Thoracic aorta (tissue), 2 donors: ENCODE data around the gene MEX3C. TPM values are rescaled to one million over a fixed set of nuclear protein-coding genes. Genes with fewer than 3 reads are reported as not detected.
A peak's percentile ranks its signal among the peaks of the same experiment; 100 is the strongest.

ENCODE experiments used
- ATAC-seq: fragments of 150-250 bp; one replicate; pipeline ENCODE4 v1.8.0; 2017; ENCODE audit warnings: low read depth; ENCODE audit not compliant: insufficient number of reproducible peaks, low FRiP score
- DNase-seq: peaks from one replicate; pipeline ENCODE4 v3.0.0-alpha.2; 2020; ENCODE audit warnings: low spot score
- H3K27ac ChIP-seq, 2 donors: fragments of 200-600 bp; sonication (generic); 1 replicate in 1 of 2; 2 replicates in 1 of 2; pipeline ENCODE4 v1.5.1; 2016; ENCODE audit warnings: mild to moderate bottlenecking in 2 of 2, moderate library complexity in 2 of 2
- H3K27me3 ChIP-seq: fragments of 200-600 bp; sonication (generic); replicated peaks from 2 replicates; pipeline ENCODE4 v1.6.0; 2016; ENCODE audit warnings: mild to moderate bottlenecking; ENCODE audit not compliant: insufficient read depth
- H3K36me3 ChIP-seq: fragments of 200-600 bp; sonication (generic); one replicate; pipeline ENCODE4 v1.5.1; 2016
- H3K4me1 ChIP-seq, 2 donors: fragments of 200-600 bp; sonication (generic); 1 replicate in 1 of 2; 2 replicates in 1 of 2; pipeline versions ENCODE4 v1.5.1 to v1.6.0; 2016; ENCODE audit warnings: low read depth in 2 of 2, mild to moderate bottlenecking in 1 of 2; ENCODE audit not compliant: control insufficient read depth in 1 of 2
- H3K4me3 ChIP-seq: fragments of 200-600 bp; sonication (generic); 2 replicates; pipeline ENCODE4 v1.5.1; 2016; ENCODE audit warnings: mild to moderate bottlenecking
- H3K9me3 ChIP-seq: fragments of 200-600 bp; sonication (generic); 2 replicates; pipeline ENCODE4 v1.5.1; 2016
- total RNA-seq, 2 donors: library from RNA; depleted of rRNA; stranded (reverse); fragments of >200 nt; gene quantifications; one replicate each; pipeline versions ENCODE4 v1.1.0 to v1.2.3, GENCODE V29; 2016
- TF ChIP-seq, protein P1 (sequence below): fragments of 200-600 bp; sonication (generic); IDR thresholded peaks from one replicate; pipeline ENCODE4 v1.5.1; 2019; ENCODE audit warnings: antibody characterized with exemption

MEX3C gene
- total RNA-seq, 2 donors from 2014 or later = 19.0 to 36.3 TPM

DNA sequence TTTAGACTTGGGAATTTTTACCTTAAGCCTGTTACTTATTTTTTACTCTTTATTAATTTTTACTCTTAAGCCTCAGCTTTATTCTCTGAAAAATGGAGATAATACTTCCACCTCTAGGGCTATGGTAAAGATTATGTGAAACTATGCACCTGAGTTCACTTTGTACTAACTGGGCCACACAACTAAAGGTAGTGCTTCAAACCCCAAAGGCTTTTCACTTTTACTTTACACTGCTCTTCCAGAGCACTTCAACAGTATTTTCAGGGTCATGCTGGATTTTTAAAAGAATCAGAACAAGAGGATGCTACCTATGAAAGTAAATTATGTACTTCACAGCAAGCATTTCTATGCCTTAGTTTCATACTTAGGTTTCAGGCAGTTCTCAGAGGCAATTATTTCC, 27.8 kb downstream of the MEX3C start:
- Histone ChIP-seq H3K4me3 (no peak overlapping the region), H3K4me1 (peaks cover 6 to 12% of the 10 kb centered on the region in 2 donors), H3K27me3 (no peaks in the 10 kb centered on the region), H3K27ac (no peak overlapping the region), H3K9me3 (no peaks in the 10 kb centered on the region), H3K36me3 (no peaks in the 10 kb centered on the region)
- TF ChIP-seq, protein P1, sequence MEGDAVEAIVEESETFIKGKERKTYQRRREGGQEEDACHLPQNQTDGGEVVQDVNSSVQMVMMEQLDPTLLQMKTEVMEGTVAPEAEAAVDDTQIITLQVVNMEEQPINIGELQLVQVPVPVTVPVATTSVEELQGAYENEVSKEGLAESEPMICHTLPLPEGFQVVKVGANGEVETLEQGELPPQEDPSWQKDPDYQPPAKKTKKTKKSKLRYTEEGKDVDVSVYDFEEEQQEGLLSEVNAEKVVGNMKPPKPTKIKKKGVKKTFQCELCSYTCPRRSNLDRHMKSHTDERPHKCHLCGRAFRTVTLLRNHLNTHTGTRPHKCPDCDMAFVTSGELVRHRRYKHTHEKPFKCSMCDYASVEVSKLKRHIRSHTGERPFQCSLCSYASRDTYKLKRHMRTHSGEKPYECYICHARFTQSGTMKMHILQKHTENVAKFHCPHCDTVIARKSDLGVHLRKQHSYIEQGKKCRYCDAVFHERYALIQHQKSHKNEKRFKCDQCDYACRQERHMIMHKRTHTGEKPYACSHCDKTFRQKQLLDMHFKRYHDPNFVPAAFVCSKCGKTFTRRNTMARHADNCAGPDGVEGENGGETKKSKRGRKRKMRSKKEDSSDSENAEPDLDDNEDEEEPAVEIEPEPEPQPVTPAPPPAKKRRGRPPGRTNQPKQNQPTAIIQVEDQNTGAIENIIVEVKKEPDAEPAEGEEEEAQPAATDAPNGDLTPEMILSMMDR = no peak
- ATAC-seq = no peak
- no peak for DNase-seq

- Histone ChIP-seq H3K27ac (no peak overlapping the region), H3K4me1 (peaks cover 7 to 18% of the 10 kb centered on the region in 2 donors), H3K27me3 (no peaks in the 10 kb centered on the region), H3K4me3 (no peak overlapping the region), H3K9me3 (no peaks in the 10 kb centered on the region), H3K36me3 (no peaks in the 10 kb centered on the region)
- DNase-seq (no peak), ATAC-seq (no peak)
- TF ChIP-seq, protein P1 = no peak
Observed at GRCh38 chr18:51168960-51169662, 28.4 kb downstream of the MEX3C start.

- H3K27ac ChIP-seq = no peak overlapping the region
- no peak overlapping the region for H3K4me3 ChIP-seq
- TF ChIP-seq, protein P1 = no peak
- no peak for ATAC-seq
- DNase-seq = no peak
- H3K27me3 ChIP-seq = no peaks in the 10 kb centered on the region
- H3K4me1 ChIP-seq = peaks cover 7 to 20% of the 10 kb centered on the region in 2 donors
- no peaks in the 10 kb centered on the region for H3K36me3 ChIP-seq
- no peaks in the 10 kb centered on the region for H3K9me3 ChIP-seq
Observed at GRCh38 chr18:51168026-51168742, 29.3 kb downstream of the MEX3C start.

DNA sequence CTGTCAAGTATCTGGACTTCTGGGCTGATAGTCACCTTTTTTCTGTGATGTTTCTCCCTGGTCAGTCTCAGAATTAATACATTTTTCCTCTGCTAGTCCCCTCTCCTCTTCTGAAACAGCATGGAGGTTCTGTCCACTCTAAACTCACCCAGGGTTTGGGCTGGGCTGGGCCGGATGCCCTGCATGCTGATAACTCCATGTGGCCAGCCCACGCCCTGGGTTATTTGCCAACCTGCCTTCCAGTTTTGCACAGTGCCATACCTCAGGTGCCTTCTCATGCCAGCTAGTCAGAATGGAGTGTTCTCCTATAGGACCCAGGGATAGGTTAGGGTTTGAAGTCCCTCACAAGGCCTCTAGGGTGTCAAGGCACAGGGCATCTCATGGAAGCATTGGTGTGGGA, 32.2 kb downstream of the MEX3C start:
- Histone ChIP-seq H3K27me3 (no peaks in the 10 kb centered on the region), H3K4me3 (no peak overlapping the region), H3K9me3 (no peaks in the 10 kb centered on the region), H3K4me1 (peaks cover 7 to 20% of the 10 kb centered on the region in 2 donors), H3K27ac (peak overlapping the region in 1 of 2 donors; percentile 17), H3K36me3 (no peaks in the 10 kb centered on the region)
- TF ChIP-seq, protein P1 = no peak
- no peak for DNase-seq
- ATAC-seq = no peak

DNA sequence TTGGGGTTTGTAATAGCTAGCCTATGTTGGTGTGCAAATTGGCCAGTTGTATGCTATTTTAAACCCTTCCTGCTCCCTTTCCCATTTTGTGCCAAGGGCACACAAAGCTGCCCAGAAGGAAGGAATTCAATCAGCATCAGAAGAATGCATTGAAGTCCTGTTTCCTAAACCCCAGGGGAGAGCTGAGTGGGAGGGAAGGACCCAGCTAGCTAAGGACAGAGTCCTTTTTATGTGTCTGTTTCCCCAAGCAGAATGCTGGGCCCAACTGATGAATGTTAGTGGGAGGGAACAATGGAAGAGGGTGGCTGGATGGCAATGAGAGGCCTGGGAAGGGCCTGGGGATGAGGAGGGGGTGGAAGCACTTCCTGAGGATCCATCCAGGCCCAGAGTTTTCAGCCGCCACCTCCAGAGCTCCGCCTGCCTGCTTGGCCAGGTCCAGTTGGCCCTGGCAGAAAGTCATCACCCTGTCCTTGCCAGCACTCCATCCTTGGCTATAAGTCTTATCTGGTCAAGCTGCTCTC, 32.7 kb downstream of the MEX3C start:
- ATAC-seq = no peak
- peaks cover 7 to 20% of the 10 kb centered on the region in 2 donors for H3K4me1 ChIP-seq
- H3K27ac ChIP-seq = peak overlapping the region in 1 of 2 donors; percentile 17
- H3K9me3 ChIP-seq = no peaks in the 10 kb centered on the region
- TF ChIP-seq, protein P1 = no peak
- no peak for DNase-seq
- no peaks in the 10 kb centered on the region for H3K27me3 ChIP-seq
- no peaks in the 10 kb centered on the region for H3K36me3 ChIP-seq
- no peak overlapping the region for H3K4me3 ChIP-seq
